Right renal pelvis (tissue), 4 donors: ENCODE data around the gene EIF5. TPM values are rescaled to one million over a fixed set of nuclear protein-coding genes. Genes with fewer than 3 reads are reported as not detected.

Experiments
- DNase-seq, 4 donors: peaks; one replicate each; pipeline ENCODE4 v3.0.0-alpha.2; 2013; ENCODE audit warnings: low read depth in 4 of 4, low spot score in 3 of 4, missing footprints in 1 of 4
- polyA plus RNA-seq, 4 donors: library from polyadenylated mRNA; unstranded; fragments of 120-200 nt; gene quantifications; one replicate each; pipeline ENCODE4 v1.2.1, GENCODE V29; 2013; ENCODE audit not compliant: insufficient read length in 4 of 4

The EIF5 gene
- polyA plus RNA-seq, 4 donors, result 228 to 242 (median 233) TPM

DNA sequence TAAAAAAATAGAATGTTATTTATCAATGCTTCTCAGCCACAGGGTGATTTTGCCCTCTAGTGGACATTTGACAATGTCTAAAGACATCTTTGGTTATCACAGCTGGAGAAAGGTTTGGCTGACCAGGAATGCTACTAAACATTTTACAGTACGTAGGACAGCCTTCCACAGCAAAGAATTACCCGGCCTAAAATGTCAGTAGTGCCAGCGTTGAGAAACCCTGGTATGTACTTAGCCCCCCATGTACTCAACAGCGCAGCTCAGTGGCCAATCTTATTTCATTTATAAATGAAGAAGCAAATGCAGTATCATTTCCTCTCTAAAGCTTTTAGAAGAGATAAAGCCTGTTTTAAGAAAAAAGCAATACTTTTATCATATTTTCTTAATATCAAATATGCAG is 57.0 kb downstream of the EIF5 start:
- no peak for DNase-seq

DNA sequence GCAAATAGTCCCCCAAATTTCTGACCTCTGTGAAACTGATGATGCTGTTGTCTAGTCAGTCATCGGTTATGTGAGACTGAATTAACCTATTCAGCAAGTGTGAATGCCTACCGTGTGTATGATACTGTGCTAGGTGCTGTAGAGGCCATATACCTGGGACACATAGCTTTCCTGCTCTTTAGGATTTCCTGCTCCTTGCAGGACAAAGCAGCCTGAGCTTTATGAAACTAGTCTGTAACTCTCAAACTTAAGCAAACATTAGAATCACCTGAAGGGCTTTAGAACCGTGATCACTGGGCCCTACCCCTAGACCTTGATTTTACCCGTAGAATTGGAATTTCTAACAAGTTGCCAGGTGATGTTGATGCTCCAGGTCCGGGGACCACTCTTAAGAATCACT is 58.1 kb downstream of the EIF5 start:
- DNase-seq, result no peak

DNA sequence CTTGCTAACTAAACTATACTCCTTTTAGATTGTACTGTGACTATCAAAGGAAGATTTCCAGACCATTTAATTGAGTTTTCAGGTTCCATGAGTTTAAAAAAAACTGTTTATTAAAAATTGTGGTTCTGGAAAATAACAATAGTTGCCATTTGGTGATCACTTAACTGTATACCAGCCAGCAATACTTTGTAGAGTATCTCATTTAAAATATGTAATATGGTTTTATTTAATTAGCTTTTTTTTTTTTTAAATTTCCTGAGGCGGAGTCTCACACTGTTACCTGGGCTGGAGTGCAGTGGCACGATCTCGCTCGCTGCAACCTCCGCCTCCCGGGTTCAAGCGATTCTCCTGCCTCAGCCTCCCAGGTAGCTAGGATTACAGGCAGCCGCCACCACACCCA is 58.5 kb downstream of the EIF5 start:
- no peak for DNase-seq

GRCh38 chr14:103393070-103393469 is 59.0 kb downstream of the EIF5 start:
- no peak for DNase-seq

DNA sequence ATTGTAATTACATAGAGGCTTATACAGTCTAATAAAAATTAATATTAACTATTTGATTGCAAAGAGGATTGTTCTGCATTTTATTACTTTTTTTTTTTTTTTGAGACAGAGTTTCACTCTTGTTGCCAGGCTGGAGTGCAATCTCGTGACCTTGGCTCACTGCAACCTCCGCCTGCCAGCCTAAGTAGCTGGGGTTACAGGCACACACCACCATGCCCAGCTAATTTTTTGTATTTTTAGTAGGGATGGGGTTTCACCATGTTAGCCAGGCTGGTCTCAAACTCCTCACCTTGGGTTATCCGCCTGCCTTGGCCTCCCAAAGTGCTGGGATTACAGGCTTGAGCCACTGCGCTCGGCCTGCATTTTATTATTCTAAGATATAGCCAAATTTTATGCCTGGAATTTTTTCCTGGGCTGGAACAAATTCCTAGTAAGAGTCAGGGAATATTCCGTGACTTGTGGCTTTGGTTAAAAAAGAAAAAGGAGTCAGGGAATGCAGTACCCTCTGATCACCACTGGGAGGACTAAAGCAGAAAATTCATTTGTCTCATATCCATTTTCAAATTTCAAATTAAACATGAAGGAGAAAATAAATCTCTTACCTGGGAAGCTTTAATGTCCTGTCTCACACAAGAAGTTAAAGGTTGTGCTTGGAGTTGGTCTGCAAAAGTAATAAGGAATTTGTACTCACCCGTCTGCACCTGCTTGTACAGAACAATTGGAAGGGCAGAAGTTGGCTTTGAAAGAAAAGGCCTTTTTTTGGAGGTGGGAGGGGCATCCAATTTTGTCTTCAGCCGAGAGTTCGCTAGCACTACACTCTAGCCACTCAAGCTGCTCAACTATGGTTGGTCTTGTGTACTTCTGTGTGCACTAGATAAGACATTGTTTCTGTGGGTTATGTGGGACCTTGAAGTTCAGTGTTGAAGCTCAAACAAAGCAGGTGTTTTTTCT is 59.9 kb downstream of the EIF5 start:
- no peak for DNase-seq

Other genes with a start within 250 kb of the EIF5 start
- 1 to 10 TPM; 1.5 to 3.8 (median 2.7) TPM for gene EXOC3L4, start 239.5 kb upstream of the EIF5 start, polyA plus RNA-seq
- gene TNFAIP2, start 210.8 kb upstream of the EIF5 start, polyA plus RNA-seq, result 10 to 100 TPM; 27.8 to 40.0 (median 35.4) TPM
- gene MARK3, start 51.2 kb downstream of the EIF5 start, polyA plus RNA-seq, result 100 to 1,000 TPM in 1 of 4 donors, 10 to 100 TPM in 3; 80.8 to 104 (median 84.7) TPM
- 100 to 1,000 TPM; 116 to 202 (median 130) TPM for gene CKB, start 188.6 kb downstream of the EIF5 start, polyA plus RNA-seq
- 10 to 100 TPM in 1 of 4 donors, 1 to 10 TPM in 3; 6.6 to 10.3 (median 6.7) TPM for gene TRMT61A, start 195.0 kb downstream of the EIF5 start, polyA plus RNA-seq
- 10 to 100 TPM; 28.3 to 34.1 (median 33.3) TPM for gene BAG5, start 228.4 kb downstream of the EIF5 start, polyA plus RNA-seq
- 10 to 100 TPM; 39.8 to 47.1 (median 43.5) TPM for gene COA8, start 228.7 kb downstream of the EIF5 start, polyA plus RNA-seq